GM12874 (cell line): ENCODE measurements around the gene SEC16A.

Experiments used
- CTCF ChIP-seq: IDR thresholded peaks from 2 replicates; pipeline ENCODE4 v1.5.1; 2011; ENCODE audit warnings: low read depth, mild to moderate bottlenecking, control low read depth, low read length, moderate library complexity; ENCODE audit not compliant: insufficient read depth

SEC16A gene

DNA sequence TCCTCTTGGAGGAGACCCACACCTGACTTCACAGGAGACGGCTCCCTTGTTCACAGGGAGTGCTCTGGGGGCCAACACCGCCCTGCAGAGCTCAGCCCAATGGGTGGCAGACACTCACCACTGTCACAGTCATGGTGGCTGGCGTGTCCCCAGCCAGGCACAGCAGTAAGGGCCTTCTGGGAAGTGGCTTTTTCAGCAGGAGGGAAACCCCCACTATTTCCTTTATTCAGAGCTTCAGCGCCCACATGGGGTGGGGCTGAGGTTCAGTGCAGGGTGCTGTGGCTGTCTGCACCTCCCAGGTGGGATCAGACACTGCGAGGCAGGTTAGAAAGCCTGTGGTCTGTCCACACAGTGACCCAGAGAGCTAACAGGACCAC, 79.3 kb downstream of the SEC16A start:
- no peak for TF ChIP-seq CTCF

DNA sequence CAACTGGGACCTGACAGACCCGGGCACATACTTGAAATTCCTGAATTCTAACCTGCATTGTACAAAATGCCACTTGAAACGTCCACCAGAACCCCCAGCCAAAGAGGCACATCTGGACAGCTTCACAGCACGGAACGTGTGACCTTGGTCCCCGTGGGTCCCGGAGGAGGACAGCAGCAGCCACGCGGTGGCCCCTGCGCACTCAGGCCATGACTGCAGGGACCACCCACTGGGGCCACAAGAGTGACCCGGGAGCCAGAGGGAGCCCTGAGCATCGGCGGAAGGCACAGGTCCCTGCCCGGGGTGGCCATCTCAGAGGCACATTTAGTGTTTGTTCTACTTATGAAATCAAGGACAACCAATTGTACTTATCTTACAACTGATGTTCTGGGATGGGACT, 80.8 kb downstream of the SEC16A start:
- TF ChIP-seq CTCF = no peak

DNA sequence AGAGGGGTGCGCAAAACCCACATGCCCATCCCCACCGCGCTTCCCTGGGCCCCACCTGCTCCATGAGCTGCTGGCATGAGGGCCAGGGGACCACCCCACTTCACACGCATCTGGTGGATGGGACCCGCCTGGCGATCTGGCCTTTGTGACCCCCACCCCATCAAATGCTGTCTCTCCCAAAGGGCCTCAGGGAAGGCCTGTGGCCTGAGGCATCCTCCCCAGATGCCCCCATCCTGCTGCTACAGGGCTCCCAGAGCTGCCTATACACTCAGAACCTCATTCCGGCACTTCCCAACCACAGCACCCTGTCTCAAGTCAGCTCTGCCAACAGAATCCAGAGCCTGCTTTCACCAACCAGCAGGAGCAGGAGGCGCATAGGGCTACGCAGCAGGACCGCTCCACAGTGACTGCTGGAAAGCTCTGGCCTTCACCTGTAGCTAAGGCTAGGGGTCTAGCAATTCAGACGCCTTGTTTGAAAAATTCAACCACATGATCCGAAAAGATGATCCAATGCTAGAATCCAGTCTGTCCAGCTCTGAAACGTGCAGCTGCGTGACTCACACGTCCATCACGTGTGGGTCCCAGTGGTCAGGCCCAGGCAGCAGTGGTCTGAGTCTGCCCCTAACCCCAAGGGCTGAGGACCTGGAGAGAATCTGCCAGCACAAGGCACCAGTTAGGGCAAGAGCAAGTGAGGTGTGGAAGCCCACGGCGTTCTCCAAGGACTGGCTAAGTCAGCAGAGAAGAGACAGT, 81.5 kb downstream of the SEC16A start:
- no peak for TF ChIP-seq CTCF

GRCh38 chr9:136400038-136400834, 82.6 kb downstream of the SEC16A start, which contains the start of gene SNAPC4:
Gene SNAPC4, minus strand, starts transcription at chr9:136400170. Its CDS starts 1,742 bp downstream, at chr9:136398428.
- TF ChIP-seq CTCF = peak; percentile 95

DNA sequence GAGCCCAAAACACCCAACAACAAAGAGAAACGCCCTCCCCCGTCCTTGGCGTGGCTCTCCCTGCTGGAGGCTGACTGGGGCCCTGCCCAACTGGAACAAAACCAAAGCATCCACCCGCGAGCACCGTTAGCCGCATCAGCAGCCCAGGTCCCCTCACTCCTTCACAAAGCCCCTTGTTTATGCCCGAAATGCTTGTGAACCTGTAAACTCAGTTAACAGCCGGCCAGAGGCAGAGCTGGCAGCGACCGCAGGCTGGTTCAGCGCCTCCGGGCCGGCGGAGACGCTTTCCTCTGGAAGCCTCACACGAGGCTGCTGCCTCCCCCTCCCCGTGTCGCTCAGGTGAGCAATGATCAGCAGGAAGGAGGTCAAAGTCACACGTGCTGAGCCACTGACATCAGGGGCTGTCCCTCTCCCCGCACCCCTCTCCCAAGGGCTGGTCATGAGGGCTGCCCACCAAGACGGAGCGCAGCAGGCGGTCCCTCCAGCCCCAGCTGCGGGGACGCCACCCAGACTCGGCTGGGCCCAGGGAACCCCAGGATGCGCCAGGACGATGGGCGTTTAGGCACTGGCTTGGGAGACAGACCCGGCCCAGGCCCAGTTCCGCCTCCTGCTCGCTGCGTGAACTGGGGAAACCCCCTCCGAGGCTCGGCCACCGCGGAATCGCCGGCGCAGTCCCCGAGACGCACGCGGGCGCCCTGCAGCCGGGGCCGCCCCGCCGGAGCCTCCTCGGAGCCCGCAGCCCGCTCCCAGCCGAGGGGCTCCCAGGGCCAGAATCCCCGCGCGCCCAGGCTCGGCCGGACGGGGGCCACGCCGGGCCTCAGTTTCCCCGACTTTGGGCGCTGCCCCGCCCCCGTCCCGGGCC, 83.4 kb downstream of the SEC16A start:
- TF ChIP-seq CTCF = no peak

GRCh38 chr9:136398286-136398685, 84.6 kb downstream of the SEC16A start:
- no peak for TF ChIP-seq CTCF

DNA sequence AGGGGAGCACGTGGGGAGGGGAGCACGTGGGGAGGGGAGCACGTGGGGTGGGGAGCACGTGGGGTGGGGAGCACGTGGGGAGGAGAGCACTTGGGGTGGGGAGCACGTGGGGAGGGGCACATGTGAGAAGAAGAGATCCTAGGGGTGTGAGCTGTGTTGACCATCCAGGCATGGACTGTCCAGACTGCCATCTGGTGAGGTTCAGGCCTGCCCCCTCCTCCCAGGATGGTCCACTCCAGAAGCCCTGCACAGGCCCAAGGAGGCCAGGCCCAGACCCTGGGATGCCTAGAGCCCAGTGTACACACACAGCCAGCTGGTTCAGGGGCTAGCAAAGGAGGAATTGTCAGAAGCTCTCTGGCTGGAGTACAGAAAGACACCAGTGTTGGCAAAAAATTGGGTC, 85.2 kb downstream of the SEC16A start:
- no peak for TF ChIP-seq CTCF
